Glutamatergic neuron (in vitro differentiated cells): Measurements from ENCODE around the gene TRDN. TPM values are rescaled to one million over a fixed set of nuclear protein-coding genes. Genes with fewer than 3 reads are reported as not detected.

Source experiments
- DNase-seq: peaks from one replicate; pipeline ENCODE4 v3.0.0; 2022
- H3K27ac Mint-ChIP-seq: one replicate; pipeline ENCODE4 v1.8.0; 2020; ENCODE audit warnings: mild to moderate bottlenecking, mixed read lengths, inconsistent platforms; ENCODE audit not compliant: unreplicated experiment
- H3K27me3 Mint-ChIP-seq: one replicate; pipeline ENCODE4 v1.8.0; 2020; ENCODE audit warnings: mild to moderate bottlenecking, moderate library complexity, mixed read lengths, inconsistent platforms; ENCODE audit not compliant: unreplicated experiment
- H3K36me3 Mint-ChIP-seq: one replicate; pipeline ENCODE4 v1.8.0; 2020; ENCODE audit warnings: mild to moderate bottlenecking, mixed read lengths, inconsistent platforms; ENCODE audit not compliant: unreplicated experiment
- H3K4me1 Mint-ChIP-seq: one replicate; pipeline ENCODE4 v1.8.0; 2020; ENCODE audit warnings: mild to moderate bottlenecking, low read depth, mixed read lengths, inconsistent platforms; ENCODE audit not compliant: unreplicated experiment
- H3K4me3 Mint-ChIP-seq: one replicate; pipeline ENCODE4 v1.8.0; 2020; ENCODE audit warnings: mild to moderate bottlenecking, mixed read lengths, inconsistent platforms; ENCODE audit not compliant: unreplicated experiment
- H3K9me3 Mint-ChIP-seq: one replicate; pipeline ENCODE4 v1.8.0; 2020; ENCODE audit warnings: mild to moderate bottlenecking, moderate library complexity, mixed read lengths, inconsistent platforms; ENCODE audit not compliant: unreplicated experiment
- CTCF ChIP-seq: fragments of 200-600 bp; sonication (generic); IDR thresholded peaks from one replicate; pipeline ENCODE4 v1.5.0; 2021; ENCODE audit not compliant: partially characterized antibody, unreplicated experiment
- total RNA-seq: library from RNA; stranded (reverse); fragmentation: NEBNext Ultra II Directional; extraction: Animal tissue kit (Norgen Biotek cat#: 25700); gene quantifications from one replicate; pipeline ENCODE4 v1.2.1, GENCODE V29; 2021; ENCODE audit not compliant: unreplicated experiment

The TRDN gene
- total RNA-seq, 1 donor from 2014 or later = not detected

- H3K9me3 Mint-ChIP-seq = peaks cover 1% of the 10 kb centered on the region
- TF ChIP-seq CTCF = no peak
- H3K4me3 Mint-ChIP-seq = no peak overlapping the region
- H3K36me3 Mint-ChIP-seq = no peaks in the 10 kb centered on the region
- no peak for DNase-seq
- no peaks in the 10 kb centered on the region for H3K27me3 Mint-ChIP-seq
- no peak overlapping the region for H3K27ac Mint-ChIP-seq
- peaks cover 7% of the 10 kb centered on the region for H3K4me1 Mint-ChIP-seq
Measured at GRCh38 chr6:123518441-123519188, 118.1 kb downstream of the TRDN start.

DNA sequence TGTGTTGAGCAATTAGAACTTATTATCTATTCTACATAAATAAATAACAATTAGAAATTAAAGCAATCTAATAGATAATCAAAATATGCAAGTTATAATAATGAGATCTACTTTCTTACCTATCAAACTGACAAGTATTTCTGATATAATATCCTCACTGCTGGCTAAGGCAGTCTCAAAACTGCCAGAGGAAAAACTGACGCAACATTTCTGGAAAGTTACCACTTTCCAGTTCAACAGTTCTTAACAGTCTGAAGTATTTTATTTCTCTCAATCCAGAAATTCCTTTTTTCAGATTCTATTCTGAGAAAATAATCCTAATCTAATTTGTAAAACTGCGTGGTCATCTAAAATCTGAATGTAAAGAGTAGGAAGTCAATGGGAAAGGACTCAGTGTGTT lies 121.0 kb downstream of the TRDN start:
- Mint-ChIP-seq H3K27me3 (no peaks in the 10 kb centered on the region), H3K27ac (no peak overlapping the region), H3K36me3 (no peaks in the 10 kb centered on the region), H3K4me1 (peaks cover 7% of the 10 kb centered on the region), H3K4me3 (no peak overlapping the region), H3K9me3 (peaks cover 1% of the 10 kb centered on the region)
- DNase-seq = no peak
- no peak for TF ChIP-seq CTCF

DNA sequence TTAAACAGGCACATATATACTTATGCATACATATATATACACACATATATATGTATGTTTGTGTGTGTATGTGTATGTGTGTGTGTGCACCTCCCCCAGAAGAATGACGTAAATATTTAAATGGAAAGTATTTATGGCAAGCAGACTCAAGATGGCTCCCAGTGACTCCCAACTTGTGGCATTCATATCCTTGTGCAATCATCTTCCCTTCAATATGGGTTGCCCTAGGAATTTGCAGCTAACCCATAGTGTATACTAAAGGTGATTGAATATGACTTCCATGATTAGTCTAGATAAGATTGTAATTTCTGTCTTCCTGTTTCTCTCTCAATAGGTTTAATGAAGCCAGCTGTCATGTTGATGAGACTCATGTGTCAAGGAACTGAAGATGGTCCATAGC lies 127.6 kb downstream of the TRDN start:
- Mint-ChIP-seq H3K4me1 (no peaks in the 10 kb centered on the region), H3K27ac (no peak overlapping the region), H3K27me3 (no peaks in the 10 kb centered on the region), H3K4me3 (no peak overlapping the region), H3K9me3 (no peaks in the 10 kb centered on the region), H3K36me3 (no peaks in the 10 kb centered on the region)
- no peak for DNase-seq
- TF ChIP-seq CTCF = no peak

DNA sequence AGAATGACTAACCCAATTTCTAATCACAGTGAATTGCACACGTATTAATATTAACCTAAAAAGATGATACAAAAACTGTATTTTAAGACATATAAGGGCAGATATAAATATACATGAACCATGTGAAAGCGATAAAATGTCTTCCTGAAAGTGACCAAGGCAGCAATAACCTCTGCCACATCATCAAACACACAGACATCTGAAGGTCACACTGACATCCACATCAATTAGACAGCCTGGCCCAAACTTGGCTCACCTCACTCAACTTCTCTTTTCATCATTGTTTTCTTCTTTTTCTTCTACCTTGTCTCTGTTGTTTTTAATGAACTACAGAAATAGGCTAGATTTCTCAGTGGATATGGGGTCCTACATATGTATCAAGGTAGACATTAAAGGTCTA lies 128.5 kb downstream of the TRDN start:
- no peak for TF ChIP-seq CTCF
- H3K27ac Mint-ChIP-seq = no peak overlapping the region
- H3K27me3 Mint-ChIP-seq = no peaks in the 10 kb centered on the region
- no peak for DNase-seq
- H3K9me3 Mint-ChIP-seq = no peaks in the 10 kb centered on the region
- H3K4me3 Mint-ChIP-seq = no peak overlapping the region
- H3K4me1 Mint-ChIP-seq = no peaks in the 10 kb centered on the region
- H3K36me3 Mint-ChIP-seq = no peaks in the 10 kb centered on the region

DNA sequence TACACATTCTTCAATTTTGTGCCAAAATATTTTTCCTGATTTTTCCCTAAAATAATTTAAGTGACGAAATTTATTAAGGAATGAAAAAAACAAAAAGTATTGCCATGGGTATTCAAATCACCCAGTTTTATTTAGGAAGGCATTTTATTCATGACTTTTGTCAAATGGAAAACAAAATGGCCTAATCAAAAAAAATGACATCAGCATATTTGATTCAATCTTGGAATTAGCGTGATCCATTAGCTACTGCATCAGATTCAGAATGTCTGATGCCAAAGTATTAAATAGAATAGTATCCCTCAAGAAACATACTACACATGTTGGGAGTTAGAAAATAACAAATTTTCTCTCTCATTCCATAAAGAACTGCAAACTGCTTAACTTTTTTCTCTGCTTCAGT lies 129.2 kb downstream of the TRDN start:
- DNase-seq = no peak
- Mint-ChIP-seq H3K27me3 (no peaks in the 10 kb centered on the region), H3K36me3 (no peaks in the 10 kb centered on the region), H3K4me3 (no peak overlapping the region), H3K27ac (no peak overlapping the region), H3K4me1 (no peaks in the 10 kb centered on the region), H3K9me3 (no peaks in the 10 kb centered on the region)
- TF ChIP-seq CTCF = no peak
